Measurements from ENCODE around the gene FIGNL2.

Gene FIGNL2

GRCh38 chr12:51855586-51856428 is 7.3 kb upstream of the FIGNL2 start:
- no peak for ATAC-seq (ENCODE audit: low read depth)
- Mint-ChIP-seq H3K9me3 (no peaks in the 10 kb centered on the region), H3K27ac (no peak overlapping the region), H3K36me3 (no peaks in the 10 kb centered on the region), H3K4me1 (peaks cover 5% of the 10 kb centered on the region), H3K4me3 (no peak overlapping the region), H3K27me3 (peaks cover 32% of the 10 kb centered on the region)
- DNase-seq (ENCODE audit: low spot score in 2 of 2) = no peak

- Mint-ChIP-seq H3K27me3 (peaks cover 27% of the 10 kb centered on the region), H3K9me3 (no peaks in the 10 kb centered on the region), H3K4me1 (peaks cover 5% of the 10 kb centered on the region), H3K4me3 (no peak overlapping the region), H3K36me3 (no peaks in the 10 kb centered on the region), H3K27ac (no peak overlapping the region)
- ATAC-seq (ENCODE audit: low read depth) = no peak
- no peak for DNase-seq (ENCODE audit: low spot score in 2 of 2)
Measured at GRCh38 chr12:51852404-51853137, 4.1 kb upstream of the FIGNL2 start.

GRCh38 chr12:51851413-51852124 is 3.1 kb upstream of the FIGNL2 start:
- no peak for DNase-seq (ENCODE audit: low spot score in 2 of 2)
- no peak overlapping the region for H3K4me3 Mint-ChIP-seq

GRCh38 chr12:51850965-51851299 is 2.4 kb upstream of the FIGNL2 start:
- Mint-ChIP-seq H3K9me3 (no peaks in the 10 kb centered on the region), H3K4me3 (no peak overlapping the region), H3K36me3 (no peaks in the 10 kb centered on the region), H3K27me3 (peaks cover 23% of the 10 kb centered on the region), H3K4me1 (peaks cover 8% of the 10 kb centered on the region), H3K27ac (no peak overlapping the region)
- DNase-seq (ENCODE audit: low spot score in 2 of 2) (no peak), ATAC-seq (ENCODE audit: low read depth) (no peak)

More at GRCh38 chr12:51851413-51852124, 3.1 kb upstream of the FIGNL2 start:
- Mint-ChIP-seq H3K9me3 (no peaks in the 10 kb centered on the region), H3K4me1 (peaks cover 8% of the 10 kb centered on the region), H3K36me3 (no peaks in the 10 kb centered on the region), H3K27ac (no peak overlapping the region), H3K27me3 (peaks cover 22% of the 10 kb centered on the region)
- no peak for ATAC-seq (ENCODE audit: low read depth)

GRCh38 chr12:51850081-51850964 is 1.8 kb upstream of the FIGNL2 start:
- no peaks in the 10 kb centered on the region for H3K36me3 Mint-ChIP-seq
- ATAC-seq (ENCODE audit: low read depth) (no peak), DNase-seq (ENCODE audit: low spot score in 2 of 2) (no peak)
- H3K4me3 Mint-ChIP-seq = no peak overlapping the region
- no peak overlapping the region for H3K27ac Mint-ChIP-seq
- peaks cover 11% of the 10 kb centered on the region for H3K4me1 Mint-ChIP-seq
- H3K27me3 Mint-ChIP-seq = peaks cover 27% of the 10 kb centered on the region
- no peaks in the 10 kb centered on the region for H3K9me3 Mint-ChIP-seq

DNA sequence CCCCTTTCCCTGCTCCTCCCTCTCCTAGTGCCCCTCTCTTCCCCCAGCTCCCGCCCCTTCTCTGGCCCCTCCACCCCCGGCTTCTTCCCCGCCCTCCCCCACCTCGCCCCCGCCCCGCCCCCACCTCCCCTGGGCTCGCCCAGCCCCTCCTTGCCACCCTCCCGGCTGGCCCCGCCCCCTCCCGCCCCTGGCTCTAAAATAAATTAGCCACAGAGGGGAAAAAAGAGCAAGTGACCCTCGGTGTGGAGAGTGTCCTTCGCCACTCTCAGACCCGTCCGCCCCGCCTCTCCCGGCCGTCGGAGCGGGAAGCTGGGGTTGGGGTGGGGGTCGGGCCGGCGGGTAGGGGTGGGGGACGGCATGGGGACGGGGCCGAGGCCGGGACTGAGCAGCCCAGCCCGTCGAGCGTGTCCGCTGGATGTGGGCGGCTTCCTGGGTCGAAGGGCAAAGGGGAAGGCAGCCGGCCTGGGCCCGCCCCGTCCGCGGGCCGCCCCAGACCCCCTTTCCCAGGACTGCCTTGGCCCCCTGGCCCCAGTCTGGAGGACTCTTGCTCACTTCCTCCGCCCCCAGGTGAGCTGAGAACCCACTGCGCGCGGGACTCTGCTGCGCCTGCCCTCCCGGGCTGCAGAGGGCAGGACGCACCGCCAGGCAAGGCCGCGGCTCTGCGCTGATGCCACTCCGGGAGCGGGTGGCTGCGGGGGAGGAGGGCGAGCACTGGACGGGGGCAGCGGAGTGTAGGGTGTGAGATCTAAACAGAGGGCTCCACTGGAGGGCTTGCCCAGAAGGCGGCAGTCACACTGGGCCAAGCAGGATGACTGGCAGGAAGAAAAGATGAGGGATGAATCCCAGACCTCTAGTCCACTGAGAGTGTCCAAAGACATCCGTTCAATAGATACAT is 570 bp upstream of the FIGNL2 start:
- peaks cover 11% of the 10 kb centered on the region for H3K4me1 Mint-ChIP-seq
- H3K9me3 Mint-ChIP-seq = no peaks in the 10 kb centered on the region
- H3K27me3 Mint-ChIP-seq = peaks cover 30% of the 10 kb centered on the region
- no peak overlapping the region for H3K4me3 Mint-ChIP-seq
- ATAC-seq (ENCODE audit: low read depth) = no peak
- no peak for DNase-seq (ENCODE audit: low spot score in 2 of 2)
- no peak overlapping the region for H3K27ac Mint-ChIP-seq
- no peaks in the 10 kb centered on the region for H3K36me3 Mint-ChIP-seq

- Mint-ChIP-seq H3K27me3 (peaks cover 29% of the 10 kb centered on the region), H3K27ac (no peak overlapping the region)
- ATAC-seq (ENCODE audit: low read depth) = peak; percentile 17
Measured at GRCh38 chr12:51847643-51848325, 734 bp downstream of the FIGNL2 start.

GRCh38 chr12:51846911-51847642 is 1.4 kb downstream of the FIGNL2 start:
- H3K27me3 Mint-ChIP-seq = peaks cover 28% of the 10 kb centered on the region
- DNase-seq (ENCODE audit: low spot score in 2 of 2) (no peak), ATAC-seq (ENCODE audit: low read depth) (peak; percentile 64)
- no peak overlapping the region for H3K27ac Mint-ChIP-seq
- peaks cover 11% of the 10 kb centered on the region for H3K4me1 Mint-ChIP-seq
- peak overlapping the region; percentile 74 for H3K4me3 Mint-ChIP-seq
- no peaks in the 10 kb centered on the region for H3K36me3 Mint-ChIP-seq
- no peaks in the 10 kb centered on the region for H3K9me3 Mint-ChIP-seq

More at GRCh38 chr12:51847643-51848325, 734 bp downstream of the FIGNL2 start:
- Mint-ChIP-seq H3K9me3 (no peaks in the 10 kb centered on the region), H3K4me1 (peaks cover 11% of the 10 kb centered on the region), H3K4me3 (peak overlapping the region; percentile 54), H3K36me3 (no peaks in the 10 kb centered on the region)
- DNase-seq (ENCODE audit: low spot score in 2 of 2) = no peak

- peaks cover 8% of the 10 kb centered on the region for H3K4me1 Mint-ChIP-seq
- H3K9me3 Mint-ChIP-seq = no peaks in the 10 kb centered on the region
- H3K27ac Mint-ChIP-seq = no peak overlapping the region
- DNase-seq (ENCODE audit: low spot score in 2 of 2) (no peak), ATAC-seq (ENCODE audit: low read depth) (no peak)
- H3K36me3 Mint-ChIP-seq = no peaks in the 10 kb centered on the region
- peaks cover 28% of the 10 kb centered on the region for H3K27me3 Mint-ChIP-seq
- H3K4me3 Mint-ChIP-seq = peak overlapping the region; percentile 74
Measured at GRCh38 chr12:51846271-51846691, 2.2 kb downstream of the FIGNL2 start.

DNA sequence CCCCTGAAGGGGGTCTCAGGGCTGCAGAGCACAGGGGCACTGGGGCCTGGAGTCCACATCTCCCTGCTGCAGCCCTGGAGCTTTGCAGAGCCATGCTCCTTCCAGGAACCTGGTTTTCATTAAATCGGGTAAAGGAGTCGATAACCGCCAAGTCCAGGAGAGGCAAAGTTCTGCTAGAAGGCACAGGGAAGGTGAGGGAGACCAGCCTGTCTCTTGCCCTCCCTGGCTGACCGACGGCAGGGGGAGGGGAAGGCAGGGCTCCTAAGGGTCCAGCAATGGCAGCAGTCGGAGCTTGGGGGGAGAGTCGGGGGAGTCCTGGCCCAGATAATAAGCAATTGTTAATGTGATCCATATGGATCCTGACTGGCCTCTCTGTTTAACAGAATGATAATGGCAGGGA is 3.0 kb downstream of the FIGNL2 start:
- no peak for DNase-seq (ENCODE audit: low spot score in 2 of 2)

GRCh38 chr12:51844854-51845253 is 3.7 kb downstream of the FIGNL2 start:
- peaks cover 5% of the 10 kb centered on the region for H3K4me1 Mint-ChIP-seq
- no peaks in the 10 kb centered on the region for H3K9me3 Mint-ChIP-seq
- no peak overlapping the region for H3K4me3 Mint-ChIP-seq
- H3K27ac Mint-ChIP-seq = no peak overlapping the region
- ATAC-seq (ENCODE audit: low read depth) (no peak), DNase-seq (ENCODE audit: low spot score in 2 of 2) (no peak)
- H3K27me3 Mint-ChIP-seq = peaks cover 25% of the 10 kb centered on the region
- no peaks in the 10 kb centered on the region for H3K36me3 Mint-ChIP-seq

More for the DNA sequence above, 3.0 kb downstream of the FIGNL2 start:
- no peak for ATAC-seq (ENCODE audit: low read depth)
- peak overlapping the region; percentile 15 for H3K4me3 Mint-ChIP-seq
- H3K36me3 Mint-ChIP-seq = no peaks in the 10 kb centered on the region
- H3K27me3 Mint-ChIP-seq = peaks cover 25% of the 10 kb centered on the region
- peaks cover 5% of the 10 kb centered on the region for H3K4me1 Mint-ChIP-seq
- H3K9me3 Mint-ChIP-seq = no peaks in the 10 kb centered on the region
- no peak overlapping the region for H3K27ac Mint-ChIP-seq

DNA sequence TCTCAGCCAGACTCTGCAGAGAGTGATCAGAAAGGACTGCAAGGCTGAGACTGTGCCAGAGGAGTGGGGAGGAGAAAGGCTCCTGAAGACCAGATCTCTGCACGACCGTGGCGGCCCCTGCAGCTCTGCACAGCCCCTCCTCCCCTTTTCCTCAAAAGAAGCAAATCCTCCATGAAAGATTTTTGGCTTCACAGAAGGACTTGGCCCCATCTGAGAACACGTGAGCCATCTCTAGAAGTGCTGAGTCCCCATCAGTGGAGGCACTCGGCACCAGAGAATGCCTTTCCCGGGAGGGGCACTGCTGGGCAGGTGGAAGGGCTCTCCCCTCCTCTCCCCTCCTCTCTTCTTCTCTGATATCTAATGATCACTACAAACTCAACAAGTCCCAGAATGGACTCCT is 6.8 kb downstream of the FIGNL2 start:
- DNase-seq (ENCODE audit: low spot score in 2 of 2) (no peak), ATAC-seq (ENCODE audit: low read depth) (no peak)
- H3K36me3 Mint-ChIP-seq = no peaks in the 10 kb centered on the region
- H3K9me3 Mint-ChIP-seq = no peaks in the 10 kb centered on the region
- peaks cover 4% of the 10 kb centered on the region for H3K4me1 Mint-ChIP-seq
- H3K27ac Mint-ChIP-seq = no peak overlapping the region
- H3K4me3 Mint-ChIP-seq = no peak overlapping the region
- H3K27me3 Mint-ChIP-seq = peaks cover 34% of the 10 kb centered on the region

Data from memory B cell (primary cell).